GM12875 (cell line): ENCODE measurements around the gene AMDHD2.

Experiments used
- H3K4me3 ChIP-seq: one replicate; pipeline ENCODE4 v1.5.1; 2011; ENCODE audit warnings: low read depth, low read length, control low read depth
- CTCF ChIP-seq: IDR thresholded peaks from 2 replicates; pipeline ENCODE4 v1.5.1; 2011; ENCODE audit warnings: low read depth, mild to moderate bottlenecking, control low read depth, inconsistent platforms, low read length, moderate library complexity, borderline replicate concordance; ENCODE audit not compliant: insufficient read depth

The AMDHD2 gene

DNA sequence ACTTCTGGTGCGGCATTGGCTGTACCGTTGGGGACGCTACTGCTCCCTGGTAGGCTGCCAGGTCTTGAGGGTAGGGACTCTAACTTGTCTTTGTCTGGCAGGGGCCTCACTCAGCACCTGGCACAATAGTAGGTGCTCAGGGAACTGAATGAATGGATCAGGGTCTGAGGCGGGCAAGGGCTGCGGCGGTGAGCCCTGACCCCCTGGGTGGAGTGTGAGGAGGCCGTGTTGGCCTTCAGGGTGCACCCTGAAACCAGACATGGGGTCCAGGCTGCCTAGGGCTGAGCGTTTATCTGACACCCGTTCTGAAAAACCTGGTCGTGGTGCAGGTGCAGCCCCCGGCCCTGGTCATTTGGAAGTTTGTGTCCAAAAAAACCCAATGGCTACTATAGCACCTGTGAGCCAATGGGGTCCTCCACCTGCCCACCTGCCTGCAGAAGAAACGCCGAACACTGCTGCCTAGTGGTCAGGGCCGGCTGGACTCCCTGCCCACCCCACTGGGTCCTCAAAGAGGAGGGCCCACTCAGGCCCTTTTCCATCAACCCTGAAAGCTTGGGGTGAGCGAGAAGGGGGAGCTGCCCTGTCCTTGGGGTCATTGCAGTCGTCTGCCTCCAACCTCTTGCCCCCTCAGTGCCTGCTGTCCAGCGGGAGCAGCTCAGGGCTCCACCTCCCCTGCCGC is 11.3 kb upstream of the AMDHD2 start:
- TF ChIP-seq CTCF, result no peak
- H3K4me3 ChIP-seq, result no peak overlapping the region

DNA sequence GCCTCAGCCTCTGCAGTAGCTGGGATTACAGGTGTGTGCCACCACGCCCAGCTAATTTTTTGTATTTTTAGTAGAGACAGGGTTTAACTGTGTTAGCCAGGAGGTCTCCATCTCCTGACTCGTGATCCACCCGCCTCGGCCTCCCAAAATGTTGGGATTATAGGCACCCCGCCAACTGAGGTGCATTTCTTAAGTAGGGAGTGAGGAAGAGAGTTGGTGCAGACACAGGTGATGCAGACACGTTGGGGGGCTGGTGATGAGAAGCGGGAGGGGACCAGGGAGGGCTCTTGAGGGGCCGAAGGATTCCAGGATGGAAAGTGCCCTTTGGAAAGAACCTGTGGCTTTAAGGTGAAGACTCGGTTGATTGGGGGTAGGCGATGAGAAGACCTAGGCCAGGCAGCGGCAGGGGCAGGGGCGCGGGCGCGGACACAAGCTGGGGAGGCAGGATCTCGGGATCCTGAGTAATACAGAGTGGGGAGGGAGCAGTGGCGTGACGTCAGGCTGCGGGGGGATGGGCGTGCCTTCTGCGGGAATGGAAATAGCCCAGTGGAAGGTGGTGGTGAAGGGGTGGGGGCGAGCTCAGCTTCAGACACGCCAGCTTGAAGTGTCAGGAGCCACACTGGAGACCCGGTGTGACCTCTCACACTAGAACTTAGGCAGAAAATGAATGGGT is 8.9 kb upstream of the AMDHD2 start:
- H3K4me3 ChIP-seq, result no peak overlapping the region
- no peak for TF ChIP-seq CTCF

GRCh38 chr16:2511996-2512734 is 8.0 kb upstream of the AMDHD2 start:
- no peak for TF ChIP-seq CTCF
- no peak overlapping the region for H3K4me3 ChIP-seq

- H3K4me3 ChIP-seq, result peak overlapping the region; percentile 90
- TF ChIP-seq CTCF, result peak; percentile 24; the same call in 1 of the 2 replicates
These were observed 7.3 kb upstream of the AMDHD2 start for GRCh38 chr16:2512735-2513404.

DNA sequence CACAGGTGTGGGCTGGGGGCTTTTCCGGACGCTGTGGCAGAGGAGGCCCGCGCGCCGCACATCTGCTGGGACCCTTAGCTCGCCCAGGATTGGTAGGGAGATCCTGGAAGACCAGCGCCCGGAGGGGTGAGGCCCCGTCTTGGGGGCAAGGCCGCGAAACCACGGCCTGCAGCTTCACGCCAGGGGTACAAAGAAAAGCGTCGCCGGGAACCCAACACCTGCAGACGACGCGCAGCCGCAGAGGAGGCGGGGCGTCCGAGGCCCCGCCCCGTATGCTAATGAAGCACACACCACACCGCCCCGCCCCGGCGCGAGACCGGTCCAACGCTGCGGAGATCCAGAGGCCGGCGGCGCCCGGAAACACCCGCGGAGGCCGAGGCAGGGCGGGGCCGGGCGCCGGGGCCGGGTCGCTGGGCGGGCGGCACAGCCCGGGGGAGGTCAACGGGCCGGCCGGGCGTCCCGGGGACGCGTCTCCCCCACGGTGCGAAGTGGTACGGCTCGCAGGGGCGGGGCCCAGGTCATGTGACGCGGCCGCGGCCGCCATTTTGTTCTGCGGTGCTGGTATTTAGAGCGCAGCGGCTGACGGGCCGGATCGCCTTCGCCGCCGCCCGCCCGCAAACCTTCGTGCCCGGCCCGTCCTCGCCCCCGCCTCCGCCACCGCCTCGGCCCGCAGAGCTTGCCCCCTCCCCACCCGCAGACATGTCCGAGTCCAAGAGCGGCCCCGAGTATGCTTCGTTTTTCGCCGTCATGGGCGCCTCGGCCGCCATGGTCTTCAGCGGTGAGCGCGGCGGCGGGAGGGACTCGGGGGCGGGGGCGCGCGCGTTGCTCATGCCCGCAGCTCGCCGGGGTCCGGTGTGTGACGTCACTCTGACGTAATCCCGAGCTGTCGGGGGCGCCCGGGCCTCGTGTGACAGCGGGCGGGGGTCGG is 6.5 kb upstream of the AMDHD2 start, which contains the start of gene ATP6V0C:
TSS of gene ATP6V0C (plus strand) at position 548 of the 928 bp plus-strand sequence. CDS start at position 700, 152 bp downstream.
- H3K4me3 ChIP-seq, result peak within 1 kb of the TSS; percentile 90
- TF ChIP-seq CTCF, result no peak

- peak overlapping the region; percentile 90 for H3K4me3 ChIP-seq
- TF ChIP-seq CTCF, result no peak
These were observed 5.6 kb upstream of the AMDHD2 start for GRCh38 chr16:2514333-2515179.
